H1 (cell line): ENCODE results near the gene GALNT7. TPM values are rescaled to one million over a fixed set of nuclear protein-coding genes. Genes with fewer than 3 reads are reported as not detected.
A peak's percentile ranks its signal among the peaks of the same experiment; 100 is the strongest.

Experiments
- CTCF ChIA-PET: fragments of 300-600 bp; sonication (Branson Sonifier 250); formaldehyde crosslinking; loops from one replicate; lab custom pipeline; 2021; ENCODE audit not compliant: partially characterized antibody; lab: Charles Lee
- POLR2A ChIA-PET: fragments of 300-600 bp; sonication (Branson Sonifier 250); formaldehyde crosslinking; loops from one replicate; lab custom pipeline; 2021; ENCODE audit warnings: inconsistent platforms; ENCODE audit not compliant: partially characterized antibody; lab: Charles Lee
- DNase-seq, 2 experiments: peaks; one replicate each; pipeline versions ENCODE4 v3.0.0 to v3.0.0-alpha.2; 2010 to 2022; ENCODE audit warnings: low spot score in 2 of 2, low read depth in 1 of 2, mixed read lengths in 1 of 2
- FAIRE-seq: peaks from 2 replicates; lab custom pipeline; 2011; peaks lifted over from hg19 to GRCh38; lab: Jason Lieb, UNC
- H2AFZ ChIP-seq: 2 replicates; pipeline ENCODE4 v1.8.1; 2012; ENCODE audit warnings: low read length, inconsistent platforms
- H2AK5ac ChIP-seq: 2 replicates; pipeline ENCODE4 v1.6.1; 2013; ENCODE audit warnings: low read depth, low read length
- H2BK120ac ChIP-seq: replicated peaks from 2 replicates; pipeline ENCODE3; 2013; ENCODE audit warnings: low read depth, low read length, inconsistent platforms
- H2BK12ac ChIP-seq: 2 replicates; pipeline ENCODE4 v1.6.1; 2013; ENCODE audit warnings: low read depth, low read length
- H2BK15ac ChIP-seq: 2 replicates; pipeline ENCODE4 v1.6.1; 2013; ENCODE audit warnings: low read length
- H2BK20ac ChIP-seq: 2 replicates; pipeline ENCODE4 v1.6.1; 2013; ENCODE audit warnings: low read length
- H2BK5ac ChIP-seq: 2 replicates; pipeline ENCODE4 v1.6.1; 2013; ENCODE audit warnings: low read depth, low read length
- H3K14ac ChIP-seq: 2 replicates; pipeline ENCODE4 v1.6.1; 2013; ENCODE audit warnings: inconsistent platforms; ENCODE audit not compliant: insufficient read length
- H3K18ac ChIP-seq: 2 replicates; pipeline ENCODE4 v1.6.1; 2013; ENCODE audit warnings: low read length; ENCODE audit errors: extremely low read depth
- H3K23ac ChIP-seq: 2 replicates; pipeline ENCODE4 v1.6.1; 2013; ENCODE audit warnings: inconsistent platforms; ENCODE audit not compliant: insufficient read length
- H3K23me2 ChIP-seq: 2 replicates; pipeline ENCODE4 v1.6.1; 2013; ENCODE audit warnings: low read depth, low read length
- H3K27ac ChIP-seq: 2 replicates; pipeline ENCODE4 v1.6.1; 2011; ENCODE audit warnings: low read depth, low read length, inconsistent platforms
- H3K27me3 ChIP-seq, 4 experiments: replicated peaks in 1 of 4; 1 replicate in 1 of 4; 2 replicates in 3 of 4; pipeline versions ENCODE4 v1.6.1 to v1.8.1; 2011 to 2013; ENCODE audit warnings: low read length in 3 of 4, mild to moderate bottlenecking in 3 of 4, inconsistent platforms in 2 of 4, mixed read lengths in 2 of 4, moderate library complexity in 1 of 4; ENCODE audit not compliant: control insufficient read depth in 3 of 4, insufficient read depth in 3 of 4; ENCODE audit errors: extremely low read depth in 1 of 4
- H3K36me3 ChIP-seq, 4 experiments: 2 replicates each; pipeline versions ENCODE4 v1.6.1 to v1.8.1; 2011 to 2013; ENCODE audit warnings: mild to moderate bottlenecking in 4 of 4, low read length in 3 of 4, moderate library complexity in 2 of 4, control low read depth in 1 of 4, inconsistent platforms in 1 of 4; ENCODE audit not compliant: insufficient read depth in 4 of 4, control insufficient read depth in 2 of 4
- H3K4ac ChIP-seq: replicated peaks from 2 replicates; pipeline ENCODE3; 2013; ENCODE audit warnings: low read length, low read depth, mixed read lengths, inconsistent platforms; ENCODE audit not compliant: insufficient read length
- H3K4me1 ChIP-seq, 4 experiments: replicated peaks in 1 of 4; 1 replicate in 1 of 4; 2 replicates in 3 of 4; pipeline versions ENCODE4 v1.6.1 to v1.8.1; 2011 to 2013; ENCODE audit warnings: low read length in 3 of 4, inconsistent platforms in 2 of 4, mixed read lengths in 1 of 4; ENCODE audit not compliant: insufficient read depth in 4 of 4, control insufficient read depth in 3 of 4
- H3K4me2 ChIP-seq, 2 experiments: 2 replicates each; pipeline versions ENCODE4 v1.6.1 to v1.8.1; 2011 to 2013; ENCODE audit warnings: low read depth in 2 of 2, low read length in 2 of 2, control low read depth in 1 of 2, inconsistent platforms in 1 of 2, mild to moderate bottlenecking in 1 of 2; ENCODE audit not compliant: insufficient read depth in 1 of 2
- H3K4me3 ChIP-seq, 4 experiments: fragments of 200-600, 300-600 bp in 1 of 4; sonication (generic), shearing (Covaris generic), sonication (Bioruptor Twin) in 1 of 4; 2 replicates each; pipeline versions ENCODE4 v1.5.1 to v1.8.1; 2011 to 2016; ENCODE audit warnings: low read length in 4 of 4, low read depth in 3 of 4, control low read depth in 2 of 4, inconsistent platforms in 2 of 4, mild to moderate bottlenecking in 2 of 4, mixed read lengths in 1 of 4, moderate library complexity in 1 of 4; ENCODE audit not compliant: insufficient read depth in 2 of 4; ENCODE audit errors: extremely low read depth in 1 of 4
- H3K56ac ChIP-seq: replicated peaks from 2 replicates; pipeline ENCODE3; 2013; ENCODE audit warnings: low read depth, mild to moderate bottlenecking, mixed read lengths, low read length, inconsistent platforms; ENCODE audit not compliant: insufficient read length
- H3K79me1 ChIP-seq: 2 replicates; pipeline ENCODE4 v1.6.1; 2013; ENCODE audit warnings: low read depth, low read length, control low read depth
- H3K79me2 ChIP-seq, 2 experiments: 2 replicates each; pipeline versions ENCODE4 v1.6.1 to v1.8.1; 2012 to 2013; ENCODE audit warnings: low read length in 2 of 2, mild to moderate bottlenecking in 2 of 2, inconsistent platforms in 1 of 2; ENCODE audit not compliant: insufficient read depth in 2 of 2, control insufficient read depth in 1 of 2
- H3K9ac ChIP-seq, 4 experiments: replicated peaks in 1 of 4; 1 replicate in 1 of 4; 2 replicates in 3 of 4; pipeline versions ENCODE4 v1.6.1 to v1.8.1; 2011 to 2013; ENCODE audit warnings: low read depth in 3 of 4, low read length in 3 of 4, control low read depth in 2 of 4, mild to moderate bottlenecking in 2 of 4, moderate library complexity in 2 of 4, inconsistent platforms in 1 of 4; ENCODE audit errors: extremely low read depth in 1 of 4
- H3K9me3 ChIP-seq, 2 experiments: 2 replicates each; pipeline versions ENCODE4 v1.6.1 to v1.8.1; 2012 to 2013; ENCODE audit warnings: mild to moderate bottlenecking in 2 of 2, moderate library complexity in 2 of 2, control low read depth in 1 of 2, inconsistent platforms in 1 of 2, low read depth in 1 of 2, low read length in 1 of 2, mixed read lengths in 1 of 2; ENCODE audit not compliant: insufficient read depth in 2 of 2
- H4K20me1 ChIP-seq, 2 experiments: replicated peaks in 1 of 2; 2 replicates each; pipeline versions ENCODE3 to v1.8.1; 2011 to 2013; ENCODE audit warnings: inconsistent platforms in 2 of 2, low read length in 2 of 2, mild to moderate bottlenecking in 1 of 2; ENCODE audit not compliant: insufficient read depth in 2 of 2, control insufficient read depth in 1 of 2
- H4K5ac ChIP-seq: 2 replicates; pipeline ENCODE4 v1.6.1; 2013; ENCODE audit warnings: low read length, low read depth, mixed read lengths, inconsistent platforms; ENCODE audit not compliant: insufficient read length
- H4K8ac ChIP-seq: 2 replicates; pipeline ENCODE4 v1.8.0; 2013; ENCODE audit warnings: mild to moderate bottlenecking, moderate library complexity, low read length, inconsistent platforms; ENCODE audit not compliant: insufficient read depth; ENCODE audit errors: extremely low read depth
- H4K91ac ChIP-seq: replicated peaks from 2 replicates; pipeline ENCODE3; 2013; ENCODE audit warnings: low read length, mixed read lengths, inconsistent platforms; ENCODE audit not compliant: insufficient read length
- BACH1 ChIP-seq: IDR thresholded peaks from 2 replicates; pipeline ENCODE4 v1.6.1; 2012; ENCODE audit warnings: low read length, improper control_type of control experiment
- CHD2 ChIP-seq: IDR thresholded peaks from 2 replicates; pipeline ENCODE4 v1.6.1; 2012; ENCODE audit warnings: low read length, improper control_type of control experiment
- EP300 ChIP-seq, 2 experiments: IDR thresholded peaks; 1 replicate in 1 of 2; 2 replicates in 1 of 2; pipeline ENCODE4 v1.6.1; 2011 to 2012; ENCODE audit warnings: low read depth in 2 of 2, low read length in 2 of 2, mild to moderate bottlenecking in 2 of 2, borderline replicate concordance in 1 of 2, inconsistent platforms in 1 of 2, moderate library complexity in 1 of 2
- GTF2F1 ChIP-seq: IDR thresholded peaks from 2 replicates; pipeline ENCODE4 v1.6.1; 2012; ENCODE audit warnings: low read depth, low read length, improper control_type of control experiment, borderline replicate concordance
- KDM1A ChIP-seq: fragments of 200-600, 300-600 bp; sonication (generic); IDR thresholded peaks from 2 replicates; pipeline ENCODE4 v1.7.1; 2016; ENCODE audit warnings: mild to moderate bottlenecking, low read length, borderline replicate concordance
- POLR2A ChIP-seq, 2 experiments: IDR thresholded peaks; 1 replicate in 1 of 2; 2 replicates in 1 of 2; pipeline ENCODE4 v1.6.1; 2011; ENCODE audit warnings: low read depth in 2 of 2, low read length in 2 of 2, mild to moderate bottlenecking in 2 of 2; ENCODE audit errors: control extremely low read depth in 1 of 2
- RAD21 ChIP-seq, 2 experiments: IDR thresholded peaks in 1 of 2; conservative IDR thresholded peaks in 1 of 2; 2 replicates each; pipeline ENCODE4 v1.6.1; 2011; ENCODE audit warnings: low read depth in 2 of 2, low read length in 2 of 2, improper control_type of control experiment in 1 of 2, inconsistent platforms in 1 of 2, mild to moderate bottlenecking in 1 of 2, moderate library complexity in 1 of 2
- RBBP5 ChIP-seq: IDR thresholded peaks from 2 replicates; pipeline ENCODE4 v1.7.1; 2012; ENCODE audit warnings: low read depth, mild to moderate bottlenecking, inconsistent platforms, low read length, moderate library complexity, borderline replicate concordance
- TCF12 ChIP-seq: IDR thresholded peaks from 2 replicates; pipeline ENCODE4 v1.6.1; 2011; ENCODE audit warnings: low read depth, mild to moderate bottlenecking, low read length
- YY1 ChIP-seq: IDR thresholded peaks from 2 replicates; pipeline ENCODE4 v1.6.1; 2011; ENCODE audit warnings: low read depth, mild to moderate bottlenecking, low read length
- WGBS, 2 experiments: shearing (Covaris generic) in 1 of 2; methylation state at CpG; one replicate each; pipeline versions ENCODE4 v1.1.6 to v1.1.7; 2013 to 2015; ENCODE audit warnings: low lambda C conversion rate in 2 of 2, mixed read lengths in 2 of 2, inconsistent platforms in 1 of 2, low coverage in 1 of 2, missing lambda C conversion rate in 1 of 2; ENCODE audit not compliant: insufficient replicate concordance in 2 of 2, insufficient coverage in 1 of 2, insufficient read length in 1 of 2; ENCODE audit errors: extremely low coverage in 1 of 2, missing lambda C conversion rate in 1 of 2; 5-methylcytosine and 5-hydroxymethylcytosine counted together
- polyA plus RNA-seq, 7 experiments: library from polyadenylated mRNA; depleted of rRNA in 3 of 7; stranded (reverse) in 5 of 7; unstranded in 2 of 7; fragments of >200 nt in 5 of 7; fragments of 200-250 nt in 2 of 7; gene quantifications; 1 replicate in 5 of 7; 2 replicates in 1 of 7; 4 replicates in 1 of 7; pipeline versions ENCODE4 v1.2.1 to v1.2.3, GENCODE V29; 2011 to 2013; ENCODE audit warnings: missing spikeins in 2 of 7, mixed read lengths in 2 of 7
- total RNA-seq: library from RNA; stranded (reverse); fragmentation: NEBNext Ultra II Directional; extraction: Animal tissue kit (Norgen Biotek cat#: 25700); gene quantifications from 2 replicates; pipeline ENCODE4 v1.2.1, GENCODE V29; 2021
- TF ChIP-seq, protein P1 (sequence below), 3 experiments: IDR thresholded peaks; 1 replicate in 2 of 3; 2 replicates in 1 of 3; pipeline versions ENCODE4 v1.5.1 to v1.6.1; 2011; ENCODE audit warnings: low read length in 3 of 3, mild to moderate bottlenecking in 3 of 3, inconsistent platforms in 2 of 3, low read depth in 1 of 3, moderate library complexity in 1 of 3; ENCODE audit not compliant: insufficient read depth in 1 of 3; ENCODE audit errors: control extremely low read depth in 1 of 3

The GALNT7 gene
- total and polyA plus RNA-seq, 2 of the 8 experiments (the other 6 are each of a cell fraction or from before 2014, with no cell fraction given): 22.4 to 85.5 TPM

DNA sequence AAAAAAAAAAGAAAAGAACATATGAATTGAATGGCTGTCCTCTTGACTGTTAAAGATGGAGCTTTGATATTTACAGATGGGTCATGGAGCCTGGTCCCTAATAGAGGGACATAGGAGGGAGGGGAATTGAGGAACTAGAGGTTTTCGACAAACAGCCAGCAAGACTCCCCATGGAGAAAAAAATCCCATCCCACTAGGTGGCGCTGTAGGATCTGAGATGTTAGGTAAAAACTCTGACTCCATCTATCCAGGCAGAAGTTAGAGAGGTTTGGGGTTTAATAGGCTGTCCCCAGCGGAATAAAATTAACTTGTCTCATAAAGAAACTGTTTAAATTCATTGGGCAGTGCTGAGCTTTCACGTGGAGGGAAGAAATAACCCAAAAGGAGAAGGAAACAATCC, 119.7 kb downstream of the GALNT7 start:
- DNase-seq: peak; percentile 31 to 91
- H2BK15ac ChIP-seq: no peak overlapping the region
- no peak overlapping the region for H3K27ac ChIP-seq
- H4K5ac ChIP-seq: no peak overlapping the region
- ChIA-PET POLR2A (no interaction called here), CTCF (interaction anchor here (0.6 to 5.4 kb wide), 19 partner anchors 9 to 275 kb away, joined by 3 to 33 read pairs (median 4); no protein-coding TSS in a partner anchor)
- H2AK5ac ChIP-seq: no peak overlapping the region
- H3K23me2 ChIP-seq: no peaks in the 10 kb centered on the region
- no peak overlapping the region for H3K9ac ChIP-seq
- no peak overlapping the region for H2BK5ac ChIP-seq
- H3K4me3 ChIP-seq: no peak overlapping the region
- H4K8ac ChIP-seq: no peak overlapping the region
- H2AFZ ChIP-seq: no peak overlapping the region
- WGBS, 2 experiments: 65% methylated on average over 4 of the region's 4 CpGs; no CpG with 5 or more reads in 1 of the 2 experiments
- no peak overlapping the region for H3K4me2 ChIP-seq
- H3K27me3 ChIP-seq: peaks cover 0 to 1% (median 0%) of the 10 kb centered on the region in 4 experiments; a peak in 1 of 7 replicates
- H2BK12ac ChIP-seq: no peak overlapping the region
- H3K4me1 ChIP-seq: 0 out of 7 replicates have a peak, but pooled peaks cover 0 to 1% (median 0%) of the 10 kb centered on the region in 4 experiments
- peak; percentile 73 for FAIRE-seq
- H3K4ac ChIP-seq: no peak overlapping the region
- H3K79me2 ChIP-seq: peaks cover 0 to 36% of the 10 kb centered on the region in 2 experiments; a peak in 2 of 4 replicates
- no peak overlapping the region for H4K91ac ChIP-seq
- peaks cover 30 to 34% of the 10 kb centered on the region in 2 experiments for H3K9me3 ChIP-seq
- no peaks in the 10 kb centered on the region for H4K20me1 ChIP-seq
- no peak overlapping the region for H2BK20ac ChIP-seq
- H3K14ac ChIP-seq: no peak overlapping the region
- no peaks in the 10 kb centered on the region; the same call in 1 of the 2 replicates for H3K79me1 ChIP-seq
- H3K56ac ChIP-seq: no peak overlapping the region
- H3K36me3 ChIP-seq: peaks cover 0 to 31% (median 7%) of the 10 kb centered on the region in 4 experiments; a peak in 3 of 8 replicates
- no peak overlapping the region for H3K23ac ChIP-seq
- H2BK120ac ChIP-seq: no peak overlapping the region
- no peak overlapping the region for H3K18ac ChIP-seq
- TF ChIP-seq EP300 (IDR thresholded peaks at IDR 0.05; ENCODE audit: borderline replicate concordance in 1 of 2, low read depth in 2 of 2, low read length in 2 of 2): no peak
- peak; percentile 66 to 72 for TF ChIP-seq RAD21 (IDR thresholded peaks at IDR 0.05 in 1 of 2, conservative IDR thresholded peaks at IDR 0.05 in 1 of 2; ENCODE audit: low read depth in 2 of 2, low read length in 2 of 2)
- no peak for TF ChIP-seq GTF2F1
- no peak for TF ChIP-seq KDM1A
- TF ChIP-seq TCF12: no peak
- TF ChIP-seq, protein P1, sequence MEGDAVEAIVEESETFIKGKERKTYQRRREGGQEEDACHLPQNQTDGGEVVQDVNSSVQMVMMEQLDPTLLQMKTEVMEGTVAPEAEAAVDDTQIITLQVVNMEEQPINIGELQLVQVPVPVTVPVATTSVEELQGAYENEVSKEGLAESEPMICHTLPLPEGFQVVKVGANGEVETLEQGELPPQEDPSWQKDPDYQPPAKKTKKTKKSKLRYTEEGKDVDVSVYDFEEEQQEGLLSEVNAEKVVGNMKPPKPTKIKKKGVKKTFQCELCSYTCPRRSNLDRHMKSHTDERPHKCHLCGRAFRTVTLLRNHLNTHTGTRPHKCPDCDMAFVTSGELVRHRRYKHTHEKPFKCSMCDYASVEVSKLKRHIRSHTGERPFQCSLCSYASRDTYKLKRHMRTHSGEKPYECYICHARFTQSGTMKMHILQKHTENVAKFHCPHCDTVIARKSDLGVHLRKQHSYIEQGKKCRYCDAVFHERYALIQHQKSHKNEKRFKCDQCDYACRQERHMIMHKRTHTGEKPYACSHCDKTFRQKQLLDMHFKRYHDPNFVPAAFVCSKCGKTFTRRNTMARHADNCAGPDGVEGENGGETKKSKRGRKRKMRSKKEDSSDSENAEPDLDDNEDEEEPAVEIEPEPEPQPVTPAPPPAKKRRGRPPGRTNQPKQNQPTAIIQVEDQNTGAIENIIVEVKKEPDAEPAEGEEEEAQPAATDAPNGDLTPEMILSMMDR (IDR thresholded peaks at IDR 0.05; ENCODE audit: control extremely low read depth in 1 of 3, insufficient read depth in 1 of 3, low read depth in 1 of 3, low read length in 3 of 3): peak; percentile 19 to 73 (median 68)
- TF ChIP-seq CHD2: no peak
- no peak for TF ChIP-seq RBBP5
- TF ChIP-seq POLR2A (IDR thresholded peaks at IDR 0.05; ENCODE audit: control extremely low read depth in 1 of 2, low read depth in 2 of 2, low read length in 2 of 2): no peak
- TF ChIP-seq YY1: no peak
- TF ChIP-seq BACH1: no peak
